SK-N-SH treated with all-trans-retinoic acid at 6 μM for 48 hours (cell line): ENCODE results near the gene EP400.

Experiments
- ATAC-seq: fragments of 200-7000 bp; cut with Tn5 transposase; 3 replicates; pipeline ENCODE4 v1.9.1; 2020; ENCODE audit warnings: mild to moderate bottlenecking, moderate library complexity
- BACH2 ChIP-seq: fragments of 250-450 bp; sonication (Bioruptor Pico); IDR thresholded peaks from 2 replicates; pipeline ENCODE4 v1.9.0; 2021; ENCODE audit warnings: mild to moderate bottlenecking, borderline replicate concordance
- CSDC2 ChIP-seq: fragments of 250-450 bp; sonication (Bioruptor Pico); IDR thresholded peaks from 2 replicates; pipeline ENCODE4 v1.5.0; 2020; ENCODE audit warnings: mild to moderate bottlenecking, moderate library complexity
- ESRRG ChIP-seq: fragments of 250-450 bp; sonication (Bioruptor Pico); IDR thresholded peaks from 2 replicates; pipeline ENCODE4 v1.6.1; 2021; ENCODE audit warnings: mild to moderate bottlenecking
- PATZ1 ChIP-seq: fragments of 250-450 bp; sonication (Bioruptor Pico); IDR thresholded peaks from 2 replicates; pipeline ENCODE4 v1.8.0; 2020; ENCODE audit warnings: mild to moderate bottlenecking, moderate library complexity, borderline replicate concordance
- PPARA ChIP-seq: fragments of 250-450 bp; sonication (Bioruptor Pico); IDR thresholded peaks from 2 replicates; pipeline ENCODE4 v1.5.0; 2020; ENCODE audit warnings: mild to moderate bottlenecking, borderline replicate concordance
- RARB ChIP-seq: fragments of 250-450 bp; sonication (Bioruptor Pico); IDR thresholded peaks from 2 replicates; pipeline ENCODE4 v1.8.0; 2021; ENCODE audit warnings: mild to moderate bottlenecking, moderate library complexity
- SNAI2 ChIP-seq: fragments of 250-450 bp; sonication (Bioruptor Pico); IDR thresholded peaks from 2 replicates; pipeline ENCODE4 v1.5.0; 2020; ENCODE audit warnings: mild to moderate bottlenecking, moderate library complexity
- TOX ChIP-seq: fragments of 250-450 bp; sonication (Bioruptor Pico); IDR thresholded peaks from 2 replicates; pipeline ENCODE4 v1.8.0; 2021; ENCODE audit warnings: mild to moderate bottlenecking, moderate library complexity, borderline replicate concordance
- ZC3H10 ChIP-seq: fragments of 250-450 bp; sonication (Bioruptor Pico); IDR thresholded peaks from 2 replicates; pipeline ENCODE4 v1.5.1; 2021; ENCODE audit warnings: mild to moderate bottlenecking, moderate library complexity
- ZNF565 ChIP-seq: fragments of 450-650 bp; formaldehyde crosslinking; conservative IDR thresholded peaks from 2 replicates; pipeline ENCODE4 v1.5.0; 2020; ENCODE audit warnings: low read depth, mild to moderate bottlenecking, moderate library complexity
- ZNF70 ChIP-seq: fragments of 450-650 bp; formaldehyde crosslinking; IDR thresholded peaks from 2 replicates; pipeline ENCODE4 v1.5.0; 2020; ENCODE audit warnings: mild to moderate bottlenecking, moderate library complexity
- ZNF8 ChIP-seq: fragments of 450-650 bp; formaldehyde crosslinking; IDR thresholded peaks from 2 replicates; pipeline ENCODE4 v1.5.0; 2020; ENCODE audit warnings: mild to moderate bottlenecking, moderate library complexity
- TF ChIP-seq, protein P1 (sequence below): fragments of 250-450 bp; sonication (Bioruptor Pico); IDR thresholded peaks from 2 replicates; pipeline ENCODE4 v1.5.1; 2021; ENCODE audit warnings: mild to moderate bottlenecking, moderate library complexity
- TF ChIP-seq, protein P2 (sequence below): fragments of 250-450 bp; sonication (Bioruptor Pico); IDR thresholded peaks from 2 replicates; pipeline ENCODE4 v1.5.0; 2020; ENCODE audit warnings: mild to moderate bottlenecking, moderate library complexity
- TF ChIP-seq, protein P3 (sequence below): fragments of 250-450 bp; sonication (Bioruptor Pico); IDR thresholded peaks from 2 replicates; pipeline ENCODE4 v1.5.1; 2020; ENCODE audit warnings: low read depth, mild to moderate bottlenecking, moderate library complexity
- TF ChIP-seq, protein P4 (sequence below): fragments of 250-450 bp; sonication (Bioruptor Pico); IDR thresholded peaks from 2 replicates; pipeline ENCODE4 v1.8.0; 2021; ENCODE audit warnings: low read depth, mild to moderate bottlenecking, moderate library complexity, borderline replicate concordance

Gene EP400

GRCh38 chr12:132074216-132074615 lies 124.5 kb downstream of the EP400 start (continued):
- no peak for TF ChIP-seq ZNF8 (CRISPR knock-in tag)
- TF ChIP-seq, protein P1, sequence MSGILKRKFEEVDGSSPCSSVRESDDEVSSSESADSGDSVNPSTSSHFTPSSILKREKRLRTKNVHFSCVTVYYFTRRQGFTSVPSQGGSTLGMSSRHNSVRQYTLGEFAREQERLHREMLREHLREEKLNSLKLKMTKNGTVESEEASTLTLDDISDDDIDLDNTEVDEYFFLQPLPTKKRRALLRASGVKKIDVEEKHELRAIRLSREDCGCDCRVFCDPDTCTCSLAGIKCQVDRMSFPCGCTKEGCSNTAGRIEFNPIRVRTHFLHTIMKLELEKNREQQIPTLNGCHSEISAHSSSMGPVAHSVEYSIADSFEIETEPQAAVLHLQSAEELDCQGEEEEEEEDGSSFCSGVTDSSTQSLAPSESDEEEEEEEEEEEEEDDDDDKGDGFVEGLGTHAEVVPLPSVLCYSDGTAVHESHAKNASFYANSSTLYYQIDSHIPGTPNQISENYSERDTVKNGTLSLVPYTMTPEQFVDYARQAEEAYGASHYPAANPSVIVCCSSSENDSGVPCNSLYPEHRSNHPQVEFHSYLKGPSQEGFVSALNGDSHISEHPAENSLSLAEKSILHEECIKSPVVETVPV (CRISPR knock-in tag), result no peak
- TF ChIP-seq SNAI2 (CRISPR knock-in tag), result no peak
- no peak for TF ChIP-seq ZC3H10 (CRISPR knock-in tag)

GRCh38 chr12:132075026-132075713 lies 125.4 kb downstream of the EP400 start:
- no peak for TF ChIP-seq RARB (CRISPR knock-in tag)
- TF ChIP-seq, all 23 proteins: peak for 0
- no peak for ATAC-seq

DNA sequence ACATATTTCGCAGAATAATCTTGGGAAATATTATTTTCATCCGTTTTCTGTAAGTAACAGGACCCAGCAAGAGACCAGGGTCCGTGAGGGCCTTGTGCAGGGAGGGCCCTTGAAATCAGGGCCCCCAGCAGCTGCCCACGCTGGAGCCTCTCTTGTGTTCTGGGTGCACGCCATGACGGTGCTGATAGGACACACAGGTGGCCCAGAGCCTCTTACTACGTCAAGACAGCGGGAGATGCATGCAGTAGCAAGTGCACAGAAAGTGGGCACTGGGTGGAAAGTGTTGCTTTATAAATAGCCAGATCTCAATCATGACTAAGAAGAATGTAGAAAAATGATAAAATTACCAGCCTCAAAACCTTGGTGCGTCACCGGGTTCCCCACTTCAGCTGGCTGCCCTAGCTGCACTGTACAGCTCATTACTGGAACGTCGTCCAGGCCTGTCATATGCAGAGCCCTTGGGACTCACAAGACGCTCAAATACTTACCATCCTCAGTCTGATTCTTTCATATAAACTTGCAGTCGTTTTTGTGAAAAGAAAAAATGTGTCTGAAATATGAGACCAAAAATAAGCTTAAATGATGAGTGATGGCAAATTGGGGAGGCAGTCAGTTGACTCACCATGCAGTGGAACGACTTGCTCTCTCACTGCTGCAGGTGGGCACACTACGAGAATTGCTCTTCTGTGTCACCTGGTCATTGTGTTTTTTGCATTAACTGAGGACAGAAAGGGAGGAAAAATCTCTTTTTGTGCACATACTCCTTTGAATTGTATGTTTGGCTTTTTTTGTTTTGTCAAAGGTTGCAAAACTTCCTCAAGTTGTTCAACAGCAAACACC lies 126.2 kb downstream of the EP400 start:
- TF ChIP-seq, protein P2, sequence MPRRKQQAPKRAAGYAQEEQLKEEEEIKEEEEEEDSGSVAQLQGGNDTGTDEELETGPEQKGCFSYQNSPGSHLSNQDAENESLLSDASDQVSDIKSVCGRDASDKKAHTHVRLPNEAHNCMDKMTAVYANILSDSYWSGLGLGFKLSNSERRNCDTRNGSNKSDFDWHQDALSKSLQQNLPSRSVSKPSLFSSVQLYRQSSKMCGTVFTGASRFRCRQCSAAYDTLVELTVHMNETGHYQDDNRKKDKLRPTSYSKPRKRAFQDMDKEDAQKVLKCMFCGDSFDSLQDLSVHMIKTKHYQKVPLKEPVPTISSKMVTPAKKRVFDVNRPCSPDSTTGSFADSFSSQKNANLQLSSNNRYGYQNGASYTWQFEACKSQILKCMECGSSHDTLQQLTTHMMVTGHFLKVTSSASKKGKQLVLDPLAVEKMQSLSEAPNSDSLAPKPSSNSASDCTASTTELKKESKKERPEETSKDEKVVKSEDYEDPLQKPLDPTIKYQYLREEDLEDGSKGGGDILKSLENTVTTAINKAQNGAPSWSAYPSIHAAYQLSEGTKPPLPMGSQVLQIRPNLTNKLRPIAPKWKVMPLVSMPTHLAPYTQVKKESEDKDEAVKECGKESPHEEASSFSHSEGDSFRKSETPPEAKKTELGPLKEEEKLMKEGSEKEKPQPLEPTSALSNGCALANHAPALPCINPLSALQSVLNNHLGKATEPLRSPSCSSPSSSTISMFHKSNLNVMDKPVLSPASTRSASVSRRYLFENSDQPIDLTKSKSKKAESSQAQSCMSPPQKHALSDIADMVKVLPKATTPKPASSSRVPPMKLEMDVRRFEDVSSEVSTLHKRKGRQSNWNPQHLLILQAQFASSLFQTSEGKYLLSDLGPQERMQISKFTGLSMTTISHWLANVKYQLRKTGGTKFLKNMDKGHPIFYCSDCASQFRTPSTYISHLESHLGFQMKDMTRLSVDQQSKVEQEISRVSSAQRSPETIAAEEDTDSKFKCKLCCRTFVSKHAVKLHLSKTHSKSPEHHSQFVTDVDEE (CRISPR knock-in tag), result no peak
- TF ChIP-seq, protein P3, sequence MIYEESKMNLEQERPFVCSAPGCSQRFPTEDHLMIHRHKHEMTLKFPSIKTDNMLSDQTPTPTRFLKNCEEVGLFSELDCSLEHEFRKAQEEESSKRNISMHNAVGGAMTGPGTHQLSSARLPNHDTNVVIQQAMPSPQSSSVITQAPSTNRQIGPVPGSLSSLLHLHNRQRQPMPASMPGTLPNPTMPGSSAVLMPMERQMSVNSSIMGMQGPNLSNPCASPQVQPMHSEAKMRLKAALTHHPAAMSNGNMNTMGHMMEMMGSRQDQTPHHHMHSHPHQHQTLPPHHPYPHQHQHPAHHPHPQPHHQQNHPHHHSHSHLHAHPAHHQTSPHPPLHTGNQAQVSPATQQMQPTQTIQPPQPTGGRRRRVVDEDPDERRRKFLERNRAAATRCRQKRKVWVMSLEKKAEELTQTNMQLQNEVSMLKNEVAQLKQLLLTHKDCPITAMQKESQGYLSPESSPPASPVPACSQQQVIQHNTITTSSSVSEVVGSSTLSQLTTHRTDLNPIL (CRISPR knock-in tag), result no peak
- no peak for TF ChIP-seq CSDC2 (CRISPR knock-in tag)
- no peak for TF ChIP-seq ESRRG (CRISPR knock-in tag)
- TF ChIP-seq ZNF565 (CRISPR knock-in tag), result no peak
- no peak for TF ChIP-seq ZNF8 (CRISPR knock-in tag)
- no peak for TF ChIP-seq ZNF70 (CRISPR knock-in tag)
- TF ChIP-seq SNAI2 (CRISPR knock-in tag), result no peak
- no peak for TF ChIP-seq PATZ1 (CRISPR knock-in tag)
- no peak for TF ChIP-seq TOX (CRISPR knock-in tag)
- no peak for TF ChIP-seq BACH2
- no peak for TF ChIP-seq RARB (CRISPR knock-in tag)
- TF ChIP-seq PPARA (CRISPR knock-in tag), result no peak
- TF ChIP-seq, protein P4, sequence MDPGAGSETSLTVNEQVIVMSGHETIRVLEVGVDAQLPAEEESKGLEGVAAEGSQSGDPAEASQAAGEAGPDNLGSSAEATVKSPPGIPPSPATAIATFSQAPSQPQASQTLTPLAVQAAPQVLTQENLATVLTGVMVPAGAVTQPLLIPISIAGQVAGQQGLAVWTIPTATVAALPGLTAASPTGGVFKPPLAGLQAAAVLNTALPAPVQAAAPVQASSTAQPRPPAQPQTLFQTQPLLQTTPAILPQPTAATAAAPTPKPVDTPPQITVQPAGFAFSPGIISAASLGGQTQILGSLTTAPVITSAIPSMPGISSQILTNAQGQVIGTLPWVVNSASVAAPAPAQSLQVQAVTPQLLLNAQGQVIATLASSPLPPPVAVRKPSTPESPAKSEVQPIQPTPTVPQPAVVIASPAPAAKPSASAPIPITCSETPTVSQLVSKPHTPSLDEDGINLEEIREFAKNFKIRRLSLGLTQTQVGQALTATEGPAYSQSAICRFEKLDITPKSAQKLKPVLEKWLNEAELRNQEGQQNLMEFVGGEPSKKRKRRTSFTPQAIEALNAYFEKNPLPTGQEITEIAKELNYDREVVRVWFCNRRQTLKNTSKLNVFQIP (CRISPR knock-in tag), result no peak
- TF ChIP-seq, protein P1 (CRISPR knock-in tag), result no peak
- ATAC-seq, result no peak
